CD4-positive, alpha-beta T cell (primary cell): ENCODE data around the gene NDOR1. TPM values are rescaled to one million over a fixed set of nuclear protein-coding genes. Genes with fewer than 3 reads are reported as not detected.

ENCODE experiments used
- ATAC-seq: fragments of 200-7000 bp; cut with Tn5 transposase; one replicate; pipeline ENCODE4 v1.10.0; 2022; ENCODE audit warnings: mild to moderate bottlenecking; ENCODE audit not compliant: poor library complexity
- CTCF ChIA-PET: fragments of 350-600 bp; sonication (Branson Sonifier 250); formaldehyde crosslinking; loops from one replicate; lab custom pipeline; 2021; ENCODE audit warnings: antibody characterized with exemption, inconsistent platforms; lab: Charles Lee
- POLR2A ChIA-PET: fragments of 350-600 bp; sonication (Branson Sonifier 250); formaldehyde crosslinking; loops from one replicate; lab custom pipeline; 2021; ENCODE audit warnings: antibody characterized with exemption, inconsistent platforms; lab: Charles Lee
- DNase-seq, 14 experiments: peaks; one replicate each; pipeline ENCODE4 v3.0.0-alpha.2; 2013 to 2020; ENCODE audit warnings: mixed read lengths in 2 of 14
- H3K27ac ChIP-seq, 2 donors: one replicate each; pipeline versions ENCODE4 v1.5.1 to v1.7.0; 2013; ENCODE audit warnings: low read length in 2 of 2, low read depth in 1 of 2, mild to moderate bottlenecking in 1 of 2
- H3K27me3 ChIP-seq, 2 experiments: 1 replicate in 1 of 2; 2 replicates in 1 of 2; pipeline versions ENCODE4 v1.6.1 to v1.7.0; 2013; ENCODE audit warnings: low read length in 2 of 2, control low read depth in 1 of 2, mild to moderate bottlenecking in 1 of 2, moderate library complexity in 1 of 2; ENCODE audit not compliant: insufficient read depth in 2 of 2, control insufficient read depth in 1 of 2
- H3K36me3 ChIP-seq: one replicate; pipeline ENCODE4 v1.6.1; 2013; ENCODE audit warnings: low read length, control low read depth; ENCODE audit not compliant: insufficient read depth
- H3K4me1 ChIP-seq: one replicate; pipeline ENCODE4 v1.6.1; 2013; ENCODE audit warnings: low read length, control low read depth; ENCODE audit not compliant: insufficient read depth
- H3K4me3 ChIP-seq: one replicate; pipeline ENCODE4 v1.5.1; 2013; ENCODE audit warnings: mild to moderate bottlenecking, low read length, moderate library complexity
- H3K9me3 ChIP-seq, 2 experiments: 1 replicate in 1 of 2; 2 replicates in 1 of 2; pipeline versions ENCODE4 v1.6.1 to v1.7.0; 2013; ENCODE audit warnings: low read length in 2 of 2, mild to moderate bottlenecking in 2 of 2, control low read depth in 1 of 2, moderate library complexity in 1 of 2; ENCODE audit not compliant: control insufficient read depth in 1 of 2, insufficient read depth in 1 of 2
- H3K27ac Mint-ChIP-seq: one replicate; pipeline ENCODE4 v1.8.0; 2020; ENCODE audit warnings: mixed read lengths
- H3K27me3 Mint-ChIP-seq: one replicate; pipeline ENCODE4 v1.8.0; 2021; ENCODE audit warnings: mixed read lengths
- H3K36me3 Mint-ChIP-seq: one replicate; pipeline ENCODE4 v1.8.0; 2021; ENCODE audit warnings: low read depth, mixed read lengths
- H3K4me1 Mint-ChIP-seq: one replicate; pipeline ENCODE4 v1.8.0; 2021; ENCODE audit warnings: low read depth, mixed read lengths
- H3K4me3 Mint-ChIP-seq: one replicate; pipeline ENCODE4 v1.8.0; 2020; ENCODE audit warnings: mild to moderate bottlenecking, mixed read lengths
- H3K9me3 Mint-ChIP-seq: one replicate; pipeline ENCODE4 v1.8.0; 2020; ENCODE audit warnings: mixed read lengths
- intact Hi-C, 2 experiments: fragments of 100-400 bp; cut with DNase I in 1 of 2; cut with micrococcal nuclease in 1 of 2; formaldehyde crosslinking; loops; one replicate each; pipeline versions ENCODE4 v1.15.1 to v1.9.0; 2023 to 2025; cut with DNase I, micrococcal nuclease
- total RNA-seq, 174 experiments: library from RNA in 2 of 174; stranded (reverse) in 2 of 174; gene quantifications; one replicate each; pipeline ENCODE4 v1.2.3 and lab custom pipeline; 2021 to 2026
- TF ChIP-seq, protein P1 (sequence below): fragments of 200-600 bp; IDR thresholded peaks from one replicate; pipeline ENCODE4 v1.8.0; 2022; ENCODE audit warnings: antibody characterized with exemption, mild to moderate bottlenecking

Gene NDOR1
- total RNA-seq, 2 experiments from 2014 or later = 22.8 to 25.3 TPM

DNA sequence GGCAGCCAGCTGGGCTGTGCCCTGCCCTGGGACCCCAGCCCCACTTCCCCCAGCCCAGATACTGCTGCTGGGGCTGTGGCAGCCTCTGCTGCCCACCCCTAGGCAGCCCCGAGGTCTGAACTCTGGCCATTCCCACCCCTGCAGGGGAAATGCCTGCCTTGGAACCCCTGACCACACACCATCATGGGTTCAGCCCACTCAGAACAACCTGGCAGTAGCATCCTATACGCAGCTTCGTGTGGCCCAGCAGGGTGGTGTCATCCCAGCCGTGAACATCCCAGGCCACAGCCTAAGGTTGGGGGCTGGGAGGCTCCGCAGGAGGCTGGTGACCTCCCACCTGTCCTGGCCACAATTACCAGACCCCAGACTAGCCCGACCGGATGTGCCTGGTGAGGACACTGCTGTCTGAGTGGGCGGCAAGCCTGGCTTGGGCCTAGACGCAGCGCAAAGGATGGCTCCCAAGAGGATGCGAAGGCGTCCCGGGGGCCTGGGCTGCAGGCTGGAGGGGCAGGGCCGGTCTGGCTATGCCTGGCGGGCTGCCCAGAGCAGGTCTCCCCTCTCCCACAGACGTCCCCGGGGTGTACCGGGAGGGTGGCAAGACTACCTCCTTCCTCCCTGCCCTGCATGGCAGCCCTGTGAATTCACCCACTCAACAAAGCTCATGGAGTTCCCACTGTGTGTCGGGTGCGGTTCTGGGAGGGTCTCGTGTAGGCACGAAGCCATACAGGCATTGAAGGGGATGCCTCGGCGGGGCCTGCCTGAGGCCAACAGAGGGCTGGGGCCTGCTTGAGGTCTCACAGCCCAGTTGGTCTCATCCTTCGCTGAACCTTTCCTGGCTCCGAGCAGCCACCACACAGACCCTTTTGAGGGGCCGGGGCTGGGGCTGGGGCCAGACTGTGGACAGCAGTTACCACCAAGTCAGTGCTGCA, 23.7 kb downstream of the NDOR1 start:
- CTCF ChIA-PET = interaction anchor here (1.5 kb wide), 1 partner anchor 107 kb away, joined by 3 read pairs; no protein-coding TSS in a partner anchor
- Histone ChIP-seq H3K4me3 (no peak overlapping the region), H3K36me3 (no peaks in the 10 kb centered on the region), H3K4me1 (peaks cover 14% of the 10 kb centered on the region), H3K27me3 (peaks cover 3 to 16% of the 10 kb centered on the region in 2 experiments), H3K27ac (no peak overlapping the region), H3K9me3 (peaks cover 0 to 10% of the 10 kb centered on the region in 2 experiments)
- H3K4me1 Mint-ChIP-seq = peaks cover 5% of the 10 kb centered on the region
- H3K27ac Mint-ChIP-seq = no peak overlapping the region
- H3K9me3 Mint-ChIP-seq = no peaks in the 10 kb centered on the region
- TF ChIP-seq, protein P1, sequence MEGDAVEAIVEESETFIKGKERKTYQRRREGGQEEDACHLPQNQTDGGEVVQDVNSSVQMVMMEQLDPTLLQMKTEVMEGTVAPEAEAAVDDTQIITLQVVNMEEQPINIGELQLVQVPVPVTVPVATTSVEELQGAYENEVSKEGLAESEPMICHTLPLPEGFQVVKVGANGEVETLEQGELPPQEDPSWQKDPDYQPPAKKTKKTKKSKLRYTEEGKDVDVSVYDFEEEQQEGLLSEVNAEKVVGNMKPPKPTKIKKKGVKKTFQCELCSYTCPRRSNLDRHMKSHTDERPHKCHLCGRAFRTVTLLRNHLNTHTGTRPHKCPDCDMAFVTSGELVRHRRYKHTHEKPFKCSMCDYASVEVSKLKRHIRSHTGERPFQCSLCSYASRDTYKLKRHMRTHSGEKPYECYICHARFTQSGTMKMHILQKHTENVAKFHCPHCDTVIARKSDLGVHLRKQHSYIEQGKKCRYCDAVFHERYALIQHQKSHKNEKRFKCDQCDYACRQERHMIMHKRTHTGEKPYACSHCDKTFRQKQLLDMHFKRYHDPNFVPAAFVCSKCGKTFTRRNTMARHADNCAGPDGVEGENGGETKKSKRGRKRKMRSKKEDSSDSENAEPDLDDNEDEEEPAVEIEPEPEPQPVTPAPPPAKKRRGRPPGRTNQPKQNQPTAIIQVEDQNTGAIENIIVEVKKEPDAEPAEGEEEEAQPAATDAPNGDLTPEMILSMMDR = no peak
- H3K27me3 Mint-ChIP-seq = peaks cover 5% of the 10 kb centered on the region
- H3K36me3 Mint-ChIP-seq = no peaks in the 10 kb centered on the region
- intact Hi-C loops = loop anchor here in 1 of 2 experiments (5.0 kb wide), 1 partner anchor 182 kb away; the partner anchor contains the start of gene NPDC1
- H3K4me3 Mint-ChIP-seq = no peak overlapping the region
- no peak for ATAC-seq
- POLR2A ChIA-PET = interaction anchor here (2.4 kb wide), 1 partner anchor 11 kb away, joined by 15 read pairs; the partner anchor contains the start of gene TUBB4B
- DNase-seq = no peak

DNA sequence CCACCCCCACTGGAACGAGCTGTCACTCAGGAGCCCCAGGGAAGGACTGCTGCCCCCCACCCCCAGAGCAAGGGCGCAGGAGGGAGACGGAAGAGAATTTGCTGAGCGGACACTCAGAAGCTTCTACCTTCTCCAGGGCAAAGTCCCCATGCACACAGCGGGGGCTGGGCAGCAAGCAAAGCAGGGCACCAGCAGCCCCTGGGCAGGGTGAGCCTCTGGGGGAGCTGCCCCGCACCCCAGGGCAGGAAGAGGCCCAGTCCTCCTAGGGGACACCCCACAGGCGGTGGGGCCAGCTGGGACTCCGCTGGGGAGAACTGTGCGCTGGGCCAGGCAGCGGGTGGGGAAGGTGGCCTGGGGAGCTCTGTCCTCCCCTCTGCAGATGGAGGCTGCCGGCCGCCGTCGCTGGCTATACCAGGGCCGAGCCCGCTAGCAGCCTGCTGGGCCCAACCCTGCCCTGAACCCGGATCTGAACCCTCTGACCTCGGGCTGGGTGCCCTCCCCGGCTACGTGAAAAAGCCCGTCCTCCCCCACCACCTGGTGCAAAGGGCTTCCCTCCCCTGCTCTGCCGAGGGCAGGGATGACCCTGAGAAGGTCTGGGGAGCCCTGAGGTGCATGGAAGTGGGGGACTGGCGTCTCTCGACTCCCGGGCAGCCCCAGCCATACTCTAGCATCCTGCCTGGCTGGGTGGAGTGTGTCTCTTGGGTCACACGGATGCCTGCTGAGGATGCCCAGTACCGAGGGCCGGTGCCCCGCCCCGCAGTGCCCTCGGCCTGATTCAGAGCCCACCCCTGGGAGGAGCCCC, 24.6 kb downstream of the NDOR1 start:
- no peak overlapping the region for H3K4me3 ChIP-seq
- DNase-seq (no peak), ATAC-seq (no peak)
- no peaks in the 10 kb centered on the region for H3K36me3 ChIP-seq
- Mint-ChIP-seq H3K4me1 (peaks cover 5% of the 10 kb centered on the region), H3K27ac (no peak overlapping the region), H3K4me3 (no peak overlapping the region), H3K36me3 (no peaks in the 10 kb centered on the region), H3K27me3 (peaks cover 9% of the 10 kb centered on the region), H3K9me3 (no peaks in the 10 kb centered on the region)
- H3K27ac ChIP-seq = no peak overlapping the region
- CTCF ChIA-PET = interaction anchor here (1.5 kb wide), 1 partner anchor 108 kb away, joined by 3 read pairs; no protein-coding TSS in a partner anchor
- intact Hi-C loops = loop anchor here in 1 of 2 experiments (5.0 kb wide), 1 partner anchor 183 kb away; the partner anchor contains the start of gene NPDC1
- peaks cover 3 to 16% of the 10 kb centered on the region in 2 experiments for H3K27me3 ChIP-seq
- H3K4me1 ChIP-seq = peaks cover 8% of the 10 kb centered on the region
- H3K9me3 ChIP-seq = peaks cover 0 to 10% of the 10 kb centered on the region in 2 experiments
- POLR2A ChIA-PET = no interaction called here
- TF ChIP-seq, protein P1 = no peak

DNA sequence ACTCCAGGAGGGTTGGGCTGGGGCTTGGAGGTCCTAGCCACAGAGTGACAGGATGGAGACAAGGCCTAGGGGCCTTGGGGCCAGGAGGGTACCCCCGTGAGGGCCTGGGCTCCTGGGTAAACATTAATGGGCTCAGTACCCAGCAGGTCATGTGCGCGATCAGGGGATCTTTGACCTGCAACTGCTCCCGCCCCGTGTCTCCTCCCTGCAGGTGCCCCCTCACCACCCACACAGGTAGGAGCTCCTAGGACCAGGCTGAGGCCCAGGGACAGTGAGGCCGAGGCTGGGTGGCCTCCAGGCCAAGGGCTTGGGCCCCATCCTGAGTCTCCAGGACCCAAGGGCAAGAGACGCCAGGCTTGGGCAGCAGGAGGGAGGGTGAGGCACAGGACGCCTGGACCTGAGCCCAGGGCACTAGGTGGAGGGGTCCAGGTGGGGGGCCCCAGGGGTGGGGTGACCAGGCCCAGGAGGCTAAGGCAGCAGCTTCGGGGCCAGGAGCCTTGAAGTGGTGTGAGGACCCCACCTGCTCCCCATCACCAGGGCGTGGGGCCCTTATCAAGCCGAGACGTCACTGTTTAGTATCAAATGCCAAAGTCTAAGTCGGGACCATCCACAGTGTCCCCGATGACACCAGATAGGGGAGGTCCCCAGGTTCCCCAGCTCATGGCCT, 25.3 kb downstream of the NDOR1 start, which contains the start of gene SLC34A3:
Gene SLC34A3 (plus strand): TSS at position 197 of the 667 bp plus-strand sequence. CDS start 802 bp downstream, outside the sequence.
- no peaks in the 10 kb centered on the region for H3K9me3 Mint-ChIP-seq
- Histone ChIP-seq H3K36me3 (no peaks in the 10 kb centered on the region), H3K4me1 (peaks cover 9% of the 10 kb centered on the region), H3K9me3 (peaks cover 0 to 10% of the 10 kb centered on the region in 2 experiments), H3K27ac (no peak within 1 kb of the TSS), H3K27me3 (peaks cover 3 to 16% of the 10 kb centered on the region in 2 experiments), H3K4me3 (no peak within 1 kb of the TSS)
- H3K27ac Mint-ChIP-seq = no peak within 1 kb of the TSS
- no peak within 1 kb of the TSS for H3K4me3 Mint-ChIP-seq
- H3K27me3 Mint-ChIP-seq = peaks cover 11% of the 10 kb centered on the region
- ATAC-seq = no peak
- intact Hi-C loops = no loop called here
- CTCF ChIA-PET = no interaction called here
- TF ChIP-seq, protein P1 = no peak
- peaks cover 5% of the 10 kb centered on the region for H3K4me1 Mint-ChIP-seq
- H3K36me3 Mint-ChIP-seq = no peaks in the 10 kb centered on the region
- POLR2A ChIA-PET = no interaction called here
- DNase-seq = no peak
